Kidney glomerular epithelial cell (primary cell): ENCODE measurements around the gene LRRC27.

Experiments
- DNase-seq: peaks from one replicate; lab custom pipeline; 2025; lab: John Stamatoyannopoulos, UW

Gene LRRC27

GRCh38 chr10:132414402-132415016 lies 82.5 kb downstream of the LRRC27 start:
- DNase-seq = no peak

- DNase-seq = no peak
Observed at GRCh38 chr10:132415255-132415654, 83.3 kb downstream of the LRRC27 start.

- DNase-seq = no peak
Observed at GRCh38 chr10:132415956-132416355, 84.0 kb downstream of the LRRC27 start.

DNA sequence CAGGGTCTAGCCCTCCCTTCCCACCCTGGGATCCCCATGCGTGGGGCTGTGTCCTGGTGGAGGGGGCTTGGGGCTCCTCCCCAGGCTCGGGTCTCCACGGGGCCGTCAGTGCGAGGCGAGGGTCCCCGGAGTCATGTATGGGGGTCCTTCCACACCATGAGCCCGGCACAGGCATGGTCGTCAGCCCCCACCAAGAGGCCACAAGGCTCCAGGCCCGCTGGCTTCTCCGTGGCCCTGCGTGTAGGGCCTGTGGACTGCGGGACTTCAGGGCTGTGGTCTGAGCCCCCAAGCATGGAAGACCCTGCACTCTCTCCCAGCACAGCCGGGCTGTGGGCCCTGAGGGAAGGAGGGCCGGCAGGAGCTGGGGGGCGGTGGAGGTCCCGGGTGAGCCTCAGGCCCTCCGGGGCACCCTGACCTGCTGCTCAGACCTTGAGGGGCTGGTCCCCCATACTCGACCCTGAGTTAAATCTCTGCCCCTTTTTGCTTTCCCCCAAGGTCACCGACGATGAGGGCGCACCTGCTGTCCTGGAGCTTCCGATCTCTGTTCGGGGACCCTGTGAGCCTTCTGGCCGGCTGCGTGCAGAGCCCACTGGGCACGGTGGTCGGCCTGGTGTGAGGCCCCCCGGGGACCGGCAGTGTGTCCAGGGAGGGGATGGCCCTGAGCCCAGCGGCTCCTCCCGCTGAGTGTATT lies 84.7 kb downstream of the LRRC27 start:
- DNase-seq = no peak

- DNase-seq = no peak
Observed at GRCh38 chr10:132417257-132417910, 85.4 kb downstream of the LRRC27 start.

GRCh38 chr10:132417957-132418441 lies 86.0 kb downstream of the LRRC27 start:
- no peak for DNase-seq

- DNase-seq = no peak
Observed at GRCh38 chr10:132418527-132419416, 86.8 kb downstream of the LRRC27 start.

GRCh38 chr10:132419538-132420468 lies 87.8 kb downstream of the LRRC27 start:
- no peak for DNase-seq

DNA sequence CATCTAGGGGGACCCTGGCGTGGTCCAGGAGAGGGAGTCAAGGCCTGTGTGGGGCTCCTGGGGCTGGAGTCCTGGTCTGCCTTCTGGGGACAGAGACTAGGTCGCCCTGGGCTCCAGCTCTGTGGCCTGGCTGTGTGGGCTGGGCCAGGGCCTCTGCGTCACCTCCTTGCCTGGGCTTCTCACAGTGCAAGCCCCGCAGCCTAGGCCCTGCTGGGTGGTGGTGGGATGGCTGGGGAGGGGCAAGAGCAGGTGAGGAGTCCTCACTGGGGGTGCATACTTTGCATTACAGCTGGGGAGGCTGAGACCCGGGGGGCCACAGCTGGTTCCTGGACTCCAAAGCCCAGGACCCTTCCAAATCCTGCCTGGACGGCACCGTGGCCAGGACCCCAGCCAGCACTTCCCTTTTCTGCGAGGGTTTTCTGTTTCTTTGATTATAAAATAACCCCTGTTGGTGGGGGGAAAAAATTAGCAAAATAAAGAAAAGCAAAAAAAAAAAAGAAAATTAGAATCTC lies 88.5 kb downstream of the LRRC27 start:
- no peak for DNase-seq

- no peak for DNase-seq
Observed at GRCh38 chr10:132420981-132421846, 89.2 kb downstream of the LRRC27 start.

- DNase-seq = no peak
Observed at GRCh38 chr10:132421847-132422751, 90.1 kb downstream of the LRRC27 start.

- no peak for DNase-seq
Observed at GRCh38 chr10:132422903-132423825, 91.2 kb downstream of the LRRC27 start.

DNA sequence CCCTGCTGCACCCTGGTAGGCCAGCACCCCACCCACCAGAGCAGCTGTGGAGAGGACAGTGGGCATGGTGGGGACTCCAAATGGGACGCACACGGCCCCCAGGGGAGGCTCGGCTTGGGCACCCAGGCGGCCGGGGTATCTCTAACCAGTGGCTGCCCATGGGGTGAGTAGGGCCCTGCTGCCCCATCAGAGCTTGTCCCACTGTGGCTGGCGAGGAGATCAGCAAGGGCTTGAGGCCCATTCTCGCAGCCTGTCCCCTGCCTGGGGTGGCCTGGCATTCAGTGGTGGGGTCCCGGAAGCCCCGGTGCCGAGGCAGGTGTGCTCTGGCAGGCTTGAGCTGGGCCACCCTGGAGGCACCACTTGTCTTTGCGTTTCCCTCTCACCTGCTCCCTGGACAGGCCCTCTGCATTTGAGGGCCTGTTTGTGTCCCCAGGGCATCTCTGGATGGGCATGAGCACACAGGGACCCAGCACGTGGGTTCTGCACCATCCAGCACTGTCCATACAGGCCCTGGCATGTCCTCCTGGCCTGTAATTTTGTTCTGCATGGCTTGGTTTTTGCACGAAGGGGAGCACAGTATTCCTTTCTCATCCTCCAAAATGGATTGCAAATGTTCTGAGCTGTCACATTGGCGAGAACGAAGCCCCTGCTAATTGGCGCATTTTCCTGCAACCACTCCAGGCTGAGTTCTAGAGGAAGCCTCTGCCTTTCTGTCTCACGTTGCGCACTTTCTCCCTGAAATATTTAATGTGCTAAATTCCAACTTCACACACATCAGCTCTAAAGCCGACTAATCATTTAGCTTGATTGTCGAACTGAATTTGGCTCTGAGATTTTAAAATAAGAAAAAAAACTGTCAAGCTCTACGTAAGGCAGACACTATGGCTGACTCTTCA lies 92.2 kb downstream of the LRRC27 start:
- DNase-seq = no peak

DNA sequence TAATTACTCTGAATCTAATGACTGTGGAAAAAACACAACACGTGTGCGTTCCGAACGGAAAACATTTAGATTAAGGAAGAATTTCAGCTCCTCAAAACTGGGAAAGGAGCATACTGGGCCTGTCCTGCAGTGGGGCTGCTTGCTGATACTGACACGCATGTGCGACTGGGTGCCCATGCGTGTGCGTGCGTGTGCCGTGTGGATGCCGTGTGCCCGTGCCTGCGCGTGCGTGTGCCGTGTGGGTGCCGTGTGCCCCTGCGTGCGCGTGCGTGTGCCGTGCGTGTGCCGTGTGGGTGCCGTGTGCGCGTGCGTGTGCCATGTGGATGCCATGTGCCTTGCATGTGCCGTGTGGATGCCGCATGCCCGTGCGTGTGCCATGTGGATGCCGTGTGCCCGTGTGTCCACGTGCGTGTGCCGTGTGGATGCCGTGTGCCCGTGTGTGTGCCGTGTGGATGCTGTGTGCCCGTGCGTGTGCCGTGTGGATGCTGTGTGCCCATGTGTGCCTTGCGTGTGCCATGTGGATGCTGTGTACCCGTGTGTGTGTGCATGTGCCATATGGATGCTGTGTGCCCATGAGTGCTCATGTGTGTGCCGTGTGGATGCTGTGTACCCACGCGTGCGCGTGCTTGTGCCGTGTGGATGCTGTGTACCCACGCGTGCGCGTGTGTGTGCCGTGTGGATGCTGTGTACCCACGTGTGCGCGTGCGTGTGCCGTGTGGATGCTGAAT lies 93.2 kb downstream of the LRRC27 start:
- no peak for DNase-seq

GRCh38 chr10:132425757-132426155 lies 93.8 kb downstream of the LRRC27 start:
- no peak for DNase-seq
